Common myeloid progenitor, CD34-positive (primary cell): Measurements from ENCODE around the gene PLEKHA5.
"Not testable (repeated sequence)": the region's sequence is repeated elsewhere in the genome, so short reads cannot be mapped to it uniquely, and the experiment has no call there.

Experiments
- CTCF ChIA-PET: fragments of 350-600 bp; sonication (Branson Sonifier 250); formaldehyde crosslinking; loops from one replicate; lab custom pipeline; 2021; ENCODE audit warnings: antibody characterized with exemption; lab: Charles Lee
- POLR2A ChIA-PET: fragments of 350-600 bp; sonication (Branson Sonifier 250); formaldehyde crosslinking; loops from one replicate; lab custom pipeline; 2021; ENCODE audit warnings: antibody characterized with exemption; lab: Charles Lee
- DNase-seq, 3 donors: peaks; one replicate each; pipeline versions ENCODE4 v3.0.0 to v3.0.0-alpha.2; 2013
- H3K27ac ChIP-seq, 2 experiments: 1 replicate in 1 of 2; 2 replicates in 1 of 2; pipeline ENCODE4 v1.7.0; 2013; ENCODE audit warnings: inconsistent platforms in 2 of 2, low read length in 2 of 2, mild to moderate bottlenecking in 2 of 2, low read depth in 1 of 2, moderate library complexity in 1 of 2; ENCODE audit not compliant: severe bottlenecking in 2 of 2, insufficient read depth in 1 of 2, poor library complexity in 1 of 2
- H3K27me3 ChIP-seq, 5 experiments: replicated peaks in 2 of 5; 1 replicate in 3 of 5; 2 replicates in 2 of 5; pipeline versions ENCODE4 v1.6.1 to v1.7.0; 2013; ENCODE audit warnings: low read length in 4 of 5, mild to moderate bottlenecking in 2 of 5, moderate library complexity in 2 of 5, inconsistent platforms in 1 of 5; ENCODE audit not compliant: insufficient read depth in 5 of 5, control insufficient read depth in 4 of 5
- H3K36me3 ChIP-seq, 4 experiments: 1 replicate in 2 of 4; 2 replicates in 2 of 4; pipeline versions ENCODE4 v1.6.1 to v1.7.0; 2013; ENCODE audit warnings: low read length in 3 of 4, control low read depth in 1 of 4, mild to moderate bottlenecking in 1 of 4; ENCODE audit not compliant: control insufficient read depth in 4 of 4, insufficient read depth in 4 of 4
- H3K4me1 ChIP-seq, 4 experiments: 1 replicate in 3 of 4; 2 replicates in 1 of 4; pipeline versions ENCODE4 v1.6.1 to v1.7.1; 2013; ENCODE audit warnings: low read length in 3 of 4, mild to moderate bottlenecking in 3 of 4, control low read depth in 1 of 4, inconsistent platforms in 1 of 4, moderate library complexity in 1 of 4; ENCODE audit not compliant: control insufficient read depth in 4 of 4, insufficient read depth in 4 of 4; ENCODE audit errors: control extremely low read depth in 1 of 4
- H3K4me3 ChIP-seq, 7 experiments: 1 replicate in 4 of 7; 2 replicates in 3 of 7; pipeline versions ENCODE4 v1.5.1 to v1.7.0; 2013; ENCODE audit warnings: mild to moderate bottlenecking in 7 of 7, low read length in 6 of 7, moderate library complexity in 6 of 7, inconsistent platforms in 2 of 7, low read depth in 2 of 7, control low read depth in 1 of 7; ENCODE audit not compliant: insufficient read depth in 4 of 7, control insufficient read depth in 1 of 7; ENCODE audit errors: extremely low read depth in 1 of 7
- H3K9me3 ChIP-seq, 5 experiments: 1 replicate in 4 of 5; 2 replicates in 1 of 5; pipeline versions ENCODE4 v1.6.1 to v1.7.1; 2013; ENCODE audit warnings: low read length in 4 of 5, mild to moderate bottlenecking in 2 of 5, inconsistent platforms in 1 of 5, low read depth in 1 of 5, moderate library complexity in 1 of 5; ENCODE audit not compliant: control insufficient read depth in 4 of 5, insufficient read depth in 2 of 5; ENCODE audit errors: control extremely low read depth in 1 of 5
- WGBS: methylation state at CpG from one replicate; pipeline ENCODE4 v1.1.5; 2013; ENCODE audit not compliant: insufficient coverage; 5-methylcytosine and 5-hydroxymethylcytosine counted together

PLEKHA5 gene

GRCh38 chr12:19166956-19167355, 37.4 kb downstream of the PLEKHA5 start:
- H3K36me3 ChIP-seq: peaks cover 0 to 2% (median 0%) of the 10 kb centered on the region in 4 experiments
- no peak for DNase-seq
- no peak overlapping the region for H3K4me3 ChIP-seq
- WGBS: no CpG with 5 or more reads among the region's 2 CpGs
- POLR2A ChIA-PET: no interaction called here
- no peaks in the 10 kb centered on the region for H3K9me3 ChIP-seq
- no peaks in the 10 kb centered on the region for H3K4me1 ChIP-seq
- H3K27me3 ChIP-seq: no peaks in the 10 kb centered on the region
- H3K27ac ChIP-seq: no peak overlapping the region
- CTCF ChIA-PET: interaction anchor here (1.3 kb wide), 1 partner anchor 19 kb away, joined by 3 read pairs; no protein-coding TSS in a partner anchor

DNA sequence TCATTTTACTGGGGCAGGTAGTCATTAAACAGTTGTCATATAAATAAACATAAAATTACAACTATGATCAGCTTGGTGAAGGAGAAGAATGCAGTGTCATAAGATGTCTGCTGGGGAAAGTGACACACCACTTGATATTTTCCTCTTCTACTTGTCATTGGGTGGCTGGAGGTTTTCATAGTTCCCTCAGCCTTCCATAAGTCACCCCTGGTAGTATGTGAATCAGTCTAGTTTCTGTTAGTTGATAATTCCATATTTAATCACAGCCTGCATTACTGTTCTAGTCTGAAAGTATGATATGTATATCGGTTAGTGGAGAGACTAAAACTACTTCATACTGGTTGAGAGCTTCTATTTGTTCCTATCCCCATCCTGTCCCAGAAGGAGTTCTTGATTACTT, 38.2 kb downstream of the PLEKHA5 start:
- no peak overlapping the region for H3K27ac ChIP-seq
- H3K36me3 ChIP-seq: peaks cover 0 to 2% (median 0%) of the 10 kb centered on the region in 4 experiments
- no peaks in the 10 kb centered on the region for H3K9me3 ChIP-seq
- no CpG with 5 or more reads among the region's 1 CpG for WGBS
- H3K27me3 ChIP-seq: no peaks in the 10 kb centered on the region
- DNase-seq: no peak
- no peaks in the 10 kb centered on the region for H3K4me1 ChIP-seq
- ChIA-PET POLR2A (no interaction called here), CTCF (interaction anchor here (1.3 kb wide), 1 partner anchor 19 kb away, joined by 3 read pairs; no protein-coding TSS in a partner anchor)
- no peak overlapping the region for H3K4me3 ChIP-seq

- ChIA-PET CTCF (no interaction called here), POLR2A (no interaction called here)
- no peaks in the 10 kb centered on the region for H3K27me3 ChIP-seq
- peaks cover 0 to 2% (median 1%) of the 10 kb centered on the region in 4 experiments for H3K36me3 ChIP-seq
- H3K4me1 ChIP-seq: no peaks in the 10 kb centered on the region
- DNase-seq: no peak
- H3K4me3 ChIP-seq: no peak overlapping the region
- H3K27ac ChIP-seq: no peak overlapping the region
- H3K9me3 ChIP-seq: no peaks in the 10 kb centered on the region
Measured at GRCh38 chr12:19168644-19169043, 39.1 kb downstream of the PLEKHA5 start.

DNA sequence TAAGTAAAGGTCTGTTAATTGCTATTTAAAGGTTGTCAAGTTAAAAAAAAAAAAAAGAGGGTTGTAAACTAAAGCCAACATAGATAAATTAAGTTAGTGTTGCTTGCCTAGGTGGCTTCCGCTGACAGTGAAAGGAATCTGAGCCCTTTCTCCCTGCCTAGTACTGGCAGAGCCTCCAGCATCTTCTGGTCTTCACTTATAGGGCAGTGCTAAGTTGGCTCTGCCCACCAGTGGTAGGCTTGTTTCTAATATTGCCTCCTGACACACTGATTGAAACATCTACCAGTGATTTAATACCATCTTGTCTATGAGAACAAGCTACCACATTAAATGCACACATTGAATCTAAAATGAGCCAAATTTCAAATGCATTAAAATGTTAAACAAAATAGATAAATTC, 39.7 kb downstream of the PLEKHA5 start:
- H3K4me3 ChIP-seq: no peak overlapping the region
- H3K9me3 ChIP-seq: no peaks in the 10 kb centered on the region
- WGBS: 100% methylated on average over 1 of the region's 1 CpG
- H3K4me1 ChIP-seq: no peaks in the 10 kb centered on the region
- no peak for DNase-seq
- H3K27me3 ChIP-seq: no peaks in the 10 kb centered on the region
- ChIA-PET POLR2A (no interaction called here), CTCF (no interaction called here)
- no peak overlapping the region for H3K27ac ChIP-seq
- H3K36me3 ChIP-seq: peaks cover 0 to 2% (median 1%) of the 10 kb centered on the region in 4 experiments

- H3K4me3 ChIP-seq, POLR2A ChIA-PET, H3K4me1 ChIP-seq, CTCF ChIA-PET, H3K9me3 ChIP-seq, H3K27ac ChIP-seq, H3K27me3 ChIP-seq, H3K36me3 ChIP-seq, DNase-seq: not testable (repeated sequence)
- WGBS: 100% methylated on average over 4 of the region's 9 CpGs
Measured at GRCh38 chr12:19170286-19170685, 40.8 kb downstream of the PLEKHA5 start.

- Histone ChIP-seq H3K9me3 (no peaks in the 10 kb centered on the region), H3K4me3 (no peak overlapping the region), H3K4me1 (no peaks in the 10 kb centered on the region), H3K27ac (no peak overlapping the region), H3K27me3 (no peaks in the 10 kb centered on the region), H3K36me3 (peaks cover 0 to 2% (median 1%) of the 10 kb centered on the region in 4 experiments)
- WGBS: no CpG with 5 or more reads among the region's 2 CpGs
- ChIA-PET CTCF (interaction anchor here (1.6 kb wide), 1 partner anchor 14 kb away, joined by 8 read pairs; no protein-coding TSS in a partner anchor), POLR2A (no interaction called here)
- no peak for DNase-seq
Measured at GRCh38 chr12:19171731-19172130, 42.2 kb downstream of the PLEKHA5 start.

GRCh38 chr12:19177754-19178153, 48.2 kb downstream of the PLEKHA5 start:
- H3K9me3 ChIP-seq: no peaks in the 10 kb centered on the region
- POLR2A ChIA-PET: no interaction called here
- H3K27ac ChIP-seq: no peak overlapping the region
- DNase-seq: no peak
- H3K27me3 ChIP-seq: no peaks in the 10 kb centered on the region
- no peaks in the 10 kb centered on the region for H3K4me1 ChIP-seq
- CTCF ChIA-PET: interaction anchor here (2.4 kb wide), 1 partner anchor 8 kb away, joined by 7 read pairs; no protein-coding TSS in a partner anchor
- peaks cover 0 to 3% (median 1%) of the 10 kb centered on the region in 4 experiments for H3K36me3 ChIP-seq
- no peak overlapping the region for H3K4me3 ChIP-seq
- WGBS: no CpG with 5 or more reads among the region's 3 CpGs
